Gastrocnemius medialis (tissue), 4 donors: ENCODE results near the gene ROPN1.
"Not testable (repeated sequence)": the region's sequence is repeated elsewhere in the genome, so short reads cannot be mapped to it uniquely, and the experiment has no call there.

ENCODE experiments used
- CTCF ChIP-seq, 5 experiments: fragments of 450-650 bp in 3 of 5; fragments of 200-600 bp in 2 of 5; sonication (generic) in 2 of 5; IDR thresholded peaks in 4 of 5; conservative IDR thresholded peaks in 1 of 5; 1 replicate in 4 of 5; 2 replicates in 1 of 5; pipeline ENCODE4 v1.5.1; 2016 to 2019; ENCODE audit warnings: antibody characterized with exemption in 5 of 5, mild to moderate bottlenecking in 3 of 5, moderate library complexity in 3 of 5
- POLR2A ChIP-seq, 2 donors: fragments of 450-650 bp; IDR thresholded peaks; one replicate each; pipeline ENCODE4 v1.6.1; 2017; ENCODE audit warnings: antibody characterized with exemption in 2 of 2, mild to moderate bottlenecking in 2 of 2, moderate library complexity in 2 of 2

GRCh38 chr3:123981317-123981716, 10.6 kb downstream of the ROPN1 start:
- not testable (repeated sequence) for TF ChIP-seq CTCF (IDR thresholded peaks at IDR 0.05 in 4 of 5, conservative IDR thresholded peaks at IDR 0.05 in 1 of 5); POLR2A (IDR thresholded peaks at IDR 0.05)
